T follicular helper cell (primary cell): ENCODE data around the gene MUC20.
"Not testable (repeated sequence)": the region's sequence is repeated elsewhere in the genome, so short reads cannot be mapped to it uniquely, and the experiment has no call there.

Experiments
- DNase-seq: peaks from one replicate; pipeline ENCODE4 v3.0.0-alpha.2; 2020; ENCODE audit warnings: low read depth

MUC20 gene

GRCh38 chr3:195710126-195710905 is 10.5 kb upstream of the MUC20 start:
- DNase-seq, result not testable (repeated sequence)

- DNase-seq, result not testable (repeated sequence)
These were observed 9.5 kb upstream of the MUC20 start for GRCh38 chr3:195711091-195711812.

GRCh38 chr3:195711813-195712534 is 8.8 kb upstream of the MUC20 start:
- no peak for DNase-seq

- not testable (repeated sequence) for DNase-seq
These were observed 8.3 kb upstream of the MUC20 start for GRCh38 chr3:195712535-195712910.

- not testable (repeated sequence) for DNase-seq
These were observed 7.6 kb upstream of the MUC20 start for GRCh38 chr3:195713150-195713549.

GRCh38 chr3:195714380-195715011 is 6.3 kb upstream of the MUC20 start:
- DNase-seq, result no peak

- no peak for DNase-seq
These were observed 5.6 kb upstream of the MUC20 start for GRCh38 chr3:195715134-195715533.

GRCh38 chr3:195715583-195716266 is 5.1 kb upstream of the MUC20 start:
- DNase-seq, result no peak

GRCh38 chr3:195717416-195717815 is 3.4 kb upstream of the MUC20 start:
- DNase-seq, result no peak

GRCh38 chr3:195717852-195718476 is 2.8 kb upstream of the MUC20 start:
- DNase-seq, result no peak

- DNase-seq, result no peak
These were observed 2.2 kb upstream of the MUC20 start for GRCh38 chr3:195718477-195718984.

GRCh38 chr3:195719514-195720254 is 1.1 kb upstream of the MUC20 start:
- not testable (repeated sequence) for DNase-seq

- DNase-seq, result not testable (repeated sequence)
These were observed 1.6 kb downstream of the MUC20 start for GRCh38 chr3:195722139-195722995.

GRCh38 chr3:195722996-195723345 is 2.2 kb downstream of the MUC20 start:
- not testable (repeated sequence) for DNase-seq

GRCh38 chr3:195724363-195724762 is 3.6 kb downstream of the MUC20 start:
- DNase-seq, result not testable (repeated sequence)

GRCh38 chr3:195725916-195726740 is 5.3 kb downstream of the MUC20 start:
- not testable (repeated sequence) for DNase-seq

- no peak for DNase-seq
These were observed 6.9 kb downstream of the MUC20 start for GRCh38 chr3:195727606-195728195.

GRCh38 chr3:195728789-195729188 is 8.0 kb downstream of the MUC20 start:
- DNase-seq, result not testable (repeated sequence)
